Ishikawa (cell line): ENCODE measurements around the gene MYH14.

ENCODE experiments used
- CEBPB ChIP-seq: IDR thresholded peaks from 2 replicates; pipeline ENCODE4 v1.6.1; 2012
- CREB1 ChIP-seq: IDR thresholded peaks from 2 replicates; pipeline ENCODE4 v1.6.1; 2012; ENCODE audit warnings: low read depth
- EGR1 ChIP-seq: IDR thresholded peaks from 2 replicates; pipeline ENCODE4 v1.6.1; 2012
- EP300 ChIP-seq: IDR thresholded peaks from 2 replicates; pipeline ENCODE4 v1.6.1; 2012; ENCODE audit warnings: borderline replicate concordance
- FOXM1 ChIP-seq: IDR thresholded peaks from 2 replicates; pipeline ENCODE4 v1.6.1; 2012; ENCODE audit warnings: low read depth, borderline replicate concordance
- MAX ChIP-seq: IDR thresholded peaks from 2 replicates; pipeline ENCODE4 v1.6.1; 2012
- NFIC ChIP-seq: IDR thresholded peaks from 2 replicates; pipeline ENCODE4 v1.6.1; 2012
- RAD21 ChIP-seq: IDR thresholded peaks from 2 replicates; pipeline ENCODE4 v1.6.1; 2012; ENCODE audit warnings: low read depth
- TAF1 ChIP-seq: IDR thresholded peaks from 2 replicates; pipeline ENCODE4 v1.6.1; 2012; ENCODE audit warnings: low read depth, mild to moderate bottlenecking
- TCF12 ChIP-seq: IDR thresholded peaks from 2 replicates; pipeline ENCODE4 v1.6.1; 2012; ENCODE audit warnings: low read depth
- TEAD4 ChIP-seq: IDR thresholded peaks from 2 replicates; pipeline ENCODE4 v1.6.1; 2012
- YY1 ChIP-seq: IDR thresholded peaks from 2 replicates; pipeline ENCODE4 v1.6.1; 2012; ENCODE audit warnings: low read depth
- ZBTB7A ChIP-seq: IDR thresholded peaks from 2 replicates; pipeline ENCODE4 v1.6.1; 2012; ENCODE audit warnings: low read depth
- TF ChIP-seq, protein P1 (sequence below): IDR thresholded peaks from 2 replicates; pipeline ENCODE4 v1.6.1; 2012; ENCODE audit warnings: low read depth, mild to moderate bottlenecking
- TF ChIP-seq, protein P2 (sequence below): IDR thresholded peaks from 2 replicates; pipeline ENCODE4 v1.6.1; 2012

Gene MYH14

DNA sequence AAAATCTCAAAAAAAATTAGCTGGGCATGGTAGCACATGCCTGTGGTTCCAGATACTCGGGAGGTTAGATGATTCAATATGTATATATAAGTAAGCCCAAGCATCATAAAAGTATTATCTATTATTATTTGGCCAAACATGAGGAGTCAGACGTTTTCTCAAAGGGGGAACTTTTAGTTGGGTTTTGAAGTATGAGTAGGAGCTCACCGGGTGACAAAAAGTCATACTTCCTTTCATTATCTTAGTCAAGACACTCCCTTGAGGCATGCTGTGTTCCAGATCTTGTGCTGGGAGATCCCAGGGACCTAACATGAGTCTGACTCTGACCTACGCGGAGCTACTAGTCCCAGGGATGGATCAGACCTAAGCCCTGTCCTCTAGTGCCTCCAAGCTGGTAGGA, 8.2 kb upstream of the MYH14 start:
- TF ChIP-seq TEAD4, result no peak
- no peak for TF ChIP-seq YY1
- TF ChIP-seq TCF12, result no peak
- TF ChIP-seq CREB1, result no peak
- no peak for TF ChIP-seq TAF1
- no peak for TF ChIP-seq EP300
- no peak for TF ChIP-seq CEBPB
- no peak for TF ChIP-seq FOXM1
- TF ChIP-seq, protein P1, sequence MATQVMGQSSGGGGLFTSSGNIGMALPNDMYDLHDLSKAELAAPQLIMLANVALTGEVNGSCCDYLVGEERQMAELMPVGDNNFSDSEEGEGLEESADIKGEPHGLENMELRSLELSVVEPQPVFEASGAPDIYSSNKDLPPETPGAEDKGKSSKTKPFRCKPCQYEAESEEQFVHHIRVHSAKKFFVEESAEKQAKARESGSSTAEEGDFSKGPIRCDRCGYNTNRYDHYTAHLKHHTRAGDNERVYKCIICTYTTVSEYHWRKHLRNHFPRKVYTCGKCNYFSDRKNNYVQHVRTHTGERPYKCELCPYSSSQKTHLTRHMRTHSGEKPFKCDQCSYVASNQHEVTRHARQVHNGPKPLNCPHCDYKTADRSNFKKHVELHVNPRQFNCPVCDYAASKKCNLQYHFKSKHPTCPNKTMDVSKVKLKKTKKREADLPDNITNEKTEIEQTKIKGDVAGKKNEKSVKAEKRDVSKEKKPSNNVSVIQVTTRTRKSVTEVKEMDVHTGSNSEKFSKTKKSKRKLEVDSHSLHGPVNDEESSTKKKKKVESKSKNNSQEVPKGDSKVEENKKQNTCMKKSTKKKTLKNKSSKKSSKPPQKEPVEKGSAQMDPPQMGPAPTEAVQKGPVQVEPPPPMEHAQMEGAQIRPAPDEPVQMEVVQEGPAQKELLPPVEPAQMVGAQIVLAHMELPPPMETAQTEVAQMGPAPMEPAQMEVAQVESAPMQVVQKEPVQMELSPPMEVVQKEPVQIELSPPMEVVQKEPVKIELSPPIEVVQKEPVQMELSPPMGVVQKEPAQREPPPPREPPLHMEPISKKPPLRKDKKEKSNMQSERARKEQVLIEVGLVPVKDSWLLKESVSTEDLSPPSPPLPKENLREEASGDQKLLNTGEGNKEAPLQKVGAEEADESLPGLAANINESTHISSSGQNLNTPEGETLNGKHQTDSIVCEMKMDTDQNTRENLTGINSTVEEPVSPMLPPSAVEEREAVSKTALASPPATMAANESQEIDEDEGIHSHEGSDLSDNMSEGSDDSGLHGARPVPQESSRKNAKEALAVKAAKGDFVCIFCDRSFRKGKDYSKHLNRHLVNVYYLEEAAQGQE, result no peak
- TF ChIP-seq MAX, result no peak
- TF ChIP-seq, protein P2, sequence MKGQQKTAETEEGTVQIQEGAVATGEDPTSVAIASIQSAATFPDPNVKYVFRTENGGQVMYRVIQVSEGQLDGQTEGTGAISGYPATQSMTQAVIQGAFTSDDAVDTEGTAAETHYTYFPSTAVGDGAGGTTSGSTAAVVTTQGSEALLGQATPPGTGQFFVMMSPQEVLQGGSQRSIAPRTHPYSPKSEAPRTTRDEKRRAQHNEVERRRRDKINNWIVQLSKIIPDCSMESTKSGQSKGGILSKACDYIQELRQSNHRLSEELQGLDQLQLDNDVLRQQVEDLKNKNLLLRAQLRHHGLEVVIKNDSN, result no peak
- no peak for TF ChIP-seq ZBTB7A
- no peak for TF ChIP-seq EGR1
- TF ChIP-seq RAD21, result no peak
- no peak for TF ChIP-seq NFIC

DNA sequence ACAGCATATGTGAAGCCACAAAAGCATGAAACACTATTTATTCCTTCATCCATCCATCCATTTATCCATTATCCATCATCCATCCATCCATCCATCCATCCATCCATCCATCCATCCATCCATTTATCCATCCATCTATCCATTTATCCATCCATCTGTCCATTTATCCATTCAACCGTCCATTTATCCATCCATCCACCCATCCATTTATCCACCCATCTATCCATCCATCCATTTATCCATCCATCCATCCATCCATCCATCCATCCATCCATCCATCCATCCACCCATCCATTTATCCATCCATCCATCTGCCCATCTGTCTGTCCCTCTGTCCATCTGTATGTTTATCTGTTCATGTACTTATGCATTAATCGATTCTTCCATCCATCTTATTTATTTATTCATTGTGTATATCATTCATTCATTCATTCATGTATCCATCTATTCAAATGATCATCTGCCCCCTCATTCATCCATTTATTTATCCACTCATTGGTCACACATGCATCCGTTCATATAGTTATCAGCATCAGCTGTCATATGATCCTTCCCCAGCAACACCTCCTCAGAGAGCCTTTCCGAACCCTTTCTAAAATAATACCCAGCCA, 7.0 kb upstream of the MYH14 start:
- TF ChIP-seq YY1 (no peak), FOXM1 (no peak), NFIC (no peak), CEBPB (no peak), TEAD4 (no peak)

DNA sequence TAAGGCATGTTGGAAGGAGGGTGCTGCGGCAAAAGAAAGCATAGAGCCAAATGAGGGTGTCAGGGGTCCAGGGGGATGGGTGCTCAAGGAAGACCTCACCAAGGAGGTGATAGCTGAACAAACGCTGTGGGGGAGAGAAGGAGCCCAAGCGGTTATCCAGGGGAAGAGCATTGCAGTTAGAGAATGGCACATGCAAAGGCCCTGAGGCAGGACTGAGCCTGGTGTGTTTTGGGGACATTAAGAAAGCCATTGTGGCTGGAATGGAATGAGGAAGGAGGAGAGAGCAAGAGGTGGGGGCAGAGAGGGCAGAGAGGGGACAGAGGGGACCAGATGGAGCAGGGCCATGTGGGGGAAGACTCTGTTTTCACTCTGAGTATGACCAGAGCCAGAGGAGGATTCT, 6.1 kb upstream of the MYH14 start:
- no peak for TF ChIP-seq TCF12
- TF ChIP-seq EGR1, result no peak
- TF ChIP-seq, protein P2, result no peak
- no peak for TF ChIP-seq TEAD4
- no peak for TF ChIP-seq ZBTB7A
- TF ChIP-seq EP300, result no peak
- TF ChIP-seq NFIC, result no peak
- no peak for TF ChIP-seq RAD21
- no peak for TF ChIP-seq YY1
- TF ChIP-seq, protein P1, result no peak
- no peak for TF ChIP-seq CREB1
- no peak for TF ChIP-seq MAX
- no peak for TF ChIP-seq FOXM1
- no peak for TF ChIP-seq CEBPB
- no peak for TF ChIP-seq TAF1

- TF ChIP-seq, protein P1, result no peak
- no peak for TF ChIP-seq YY1
- TF ChIP-seq FOXM1, result no peak
- TF ChIP-seq, protein P2, result no peak
- TF ChIP-seq MAX, result no peak
- no peak for TF ChIP-seq CEBPB
- no peak for TF ChIP-seq CREB1
- no peak for TF ChIP-seq TAF1
- no peak for TF ChIP-seq TEAD4
- no peak for TF ChIP-seq NFIC
- no peak for TF ChIP-seq ZBTB7A
- no peak for TF ChIP-seq TCF12
- no peak for TF ChIP-seq RAD21
Measured at GRCh38 chr19:50198431-50199258, 4.8 kb upstream of the MYH14 start.
